Liver (tissue), 3 donors: ENCODE measurements around the gene GPR156.

ENCODE experiments used
- EGR1 ChIP-seq, 2 donors: IDR thresholded peaks; 2 replicates each; pipeline ENCODE4 v1.6.1; 2016 to 2018; ENCODE audit warnings: antibody characterized with exemption in 2 of 2, low read depth in 2 of 2
- TF ChIP-seq, protein P1 (sequence below): fragments of 150-350 bp; IDR thresholded peaks from 2 replicates; pipeline ENCODE4 v1.5.1; 2017; ENCODE audit warnings: improper control_type of control experiment, low read depth, low read length; ENCODE audit not compliant: missing input control
- TF ChIP-seq, protein P2 (sequence below): IDR thresholded peaks from 2 replicates; pipeline ENCODE4 v1.6.1; 2016; ENCODE audit warnings: antibody characterized with exemption
- donor health status: healthy.
- donor health status: healthy.

DNA sequence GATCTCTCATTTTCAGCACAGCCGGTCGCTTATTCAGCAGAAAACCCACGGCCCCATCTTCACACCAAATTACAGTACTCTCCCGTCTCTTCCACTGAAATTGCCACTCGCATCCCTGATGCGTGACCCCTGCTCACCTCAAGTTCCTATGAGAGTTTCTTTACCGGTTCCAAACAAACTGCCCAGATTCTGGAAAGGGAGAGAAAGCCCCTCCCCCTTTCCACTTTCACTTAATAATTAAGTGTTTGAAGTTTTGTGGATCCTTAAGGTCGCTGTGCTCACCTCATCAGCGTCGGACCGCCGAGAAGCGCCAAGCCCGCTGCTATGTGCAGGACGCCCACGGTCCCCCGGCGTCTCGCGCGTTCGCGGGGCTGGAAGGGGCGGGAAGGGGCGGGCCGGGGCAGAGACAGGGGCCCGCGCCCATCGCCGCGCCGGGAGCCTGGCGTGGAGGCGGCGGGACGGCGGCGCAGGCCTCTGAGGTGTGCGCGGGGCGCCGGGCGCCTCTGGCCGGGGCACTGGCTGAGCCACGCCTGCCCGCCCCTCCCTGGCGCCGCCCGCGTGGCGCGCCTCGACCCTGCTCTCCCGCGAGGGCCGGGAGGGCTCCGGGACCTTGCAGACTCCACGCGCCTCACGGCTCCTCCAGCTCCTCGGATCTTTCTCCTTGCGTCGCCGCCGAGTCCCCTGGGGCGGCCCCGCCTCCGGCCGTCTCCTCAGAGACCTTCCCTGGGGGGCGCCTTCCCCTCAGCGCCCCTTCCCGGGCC lies at the start of gene GPR156:
- TF ChIP-seq, protein P1, sequence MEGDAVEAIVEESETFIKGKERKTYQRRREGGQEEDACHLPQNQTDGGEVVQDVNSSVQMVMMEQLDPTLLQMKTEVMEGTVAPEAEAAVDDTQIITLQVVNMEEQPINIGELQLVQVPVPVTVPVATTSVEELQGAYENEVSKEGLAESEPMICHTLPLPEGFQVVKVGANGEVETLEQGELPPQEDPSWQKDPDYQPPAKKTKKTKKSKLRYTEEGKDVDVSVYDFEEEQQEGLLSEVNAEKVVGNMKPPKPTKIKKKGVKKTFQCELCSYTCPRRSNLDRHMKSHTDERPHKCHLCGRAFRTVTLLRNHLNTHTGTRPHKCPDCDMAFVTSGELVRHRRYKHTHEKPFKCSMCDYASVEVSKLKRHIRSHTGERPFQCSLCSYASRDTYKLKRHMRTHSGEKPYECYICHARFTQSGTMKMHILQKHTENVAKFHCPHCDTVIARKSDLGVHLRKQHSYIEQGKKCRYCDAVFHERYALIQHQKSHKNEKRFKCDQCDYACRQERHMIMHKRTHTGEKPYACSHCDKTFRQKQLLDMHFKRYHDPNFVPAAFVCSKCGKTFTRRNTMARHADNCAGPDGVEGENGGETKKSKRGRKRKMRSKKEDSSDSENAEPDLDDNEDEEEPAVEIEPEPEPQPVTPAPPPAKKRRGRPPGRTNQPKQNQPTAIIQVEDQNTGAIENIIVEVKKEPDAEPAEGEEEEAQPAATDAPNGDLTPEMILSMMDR: no peak
- TF ChIP-seq EGR1 (IDR thresholded peaks at IDR 0.05; ENCODE audit: low read depth in 2 of 2): no peak
- TF ChIP-seq, protein P2, sequence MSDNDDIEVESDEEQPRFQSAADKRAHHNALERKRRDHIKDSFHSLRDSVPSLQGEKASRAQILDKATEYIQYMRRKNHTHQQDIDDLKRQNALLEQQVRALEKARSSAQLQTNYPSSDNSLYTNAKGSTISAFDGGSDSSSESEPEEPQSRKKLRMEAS: no peak
